22Rv1 (cell line): ENCODE measurements around the gene ADCY5.

Experiments used
- CTCF ChIP-seq: fragments of 450-650 bp; IDR thresholded peaks from 2 replicates; pipeline ENCODE4 v1.5.1; 2017; ENCODE audit warnings: mild to moderate bottlenecking
- ZFX ChIP-seq: fragments of 450-650 bp; IDR thresholded peaks from 2 replicates; pipeline ENCODE4 v1.6.1; 2017; ENCODE audit warnings: antibody characterized with exemption, borderline replicate concordance

DNA sequence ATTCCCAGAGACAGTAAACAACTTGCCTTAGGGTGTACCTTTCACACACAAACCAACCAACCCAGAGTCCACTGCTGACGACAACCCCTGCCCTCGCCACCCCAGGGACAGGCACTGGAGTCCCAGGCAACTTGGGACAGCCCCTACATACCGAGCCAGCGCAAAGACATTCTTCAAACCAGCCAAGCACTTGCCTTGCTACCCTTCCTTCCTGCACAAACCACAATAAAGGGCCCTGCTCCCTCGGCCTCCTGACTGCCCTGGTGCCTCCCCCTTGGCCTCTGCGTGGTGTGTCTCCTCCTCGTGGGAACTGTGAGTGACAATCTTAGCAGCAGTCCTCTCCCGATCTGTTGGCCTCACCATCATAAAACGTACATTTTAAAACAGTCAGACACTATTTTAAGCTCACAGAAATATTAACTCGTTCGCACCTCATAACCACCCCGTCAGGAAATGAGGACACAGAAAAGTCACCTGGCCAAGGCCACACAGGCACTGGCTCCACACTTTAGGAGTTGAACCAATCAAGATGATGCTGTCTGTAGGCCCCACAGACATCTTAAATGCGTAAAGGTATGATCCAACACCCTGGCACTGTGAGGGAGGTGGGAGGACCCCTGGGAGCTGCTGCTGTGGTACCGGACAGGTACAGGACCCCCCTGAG, 113.8 kb downstream of the ADCY5 start:
- TF ChIP-seq CTCF (no peak), ZFX (no peak)
